Peyer's patch (tissue), 4 donors: Measurements from ENCODE around the gene ZNF827. TPM values are rescaled to one million over a fixed set of nuclear protein-coding genes. Genes with fewer than 3 reads are reported as not detected.

Experiments used
- DNase-seq, 3 donors: peaks; one replicate each; pipeline ENCODE4 v3.0.0-alpha.2; 2017 to 2019
- H3K27ac ChIP-seq, 4 donors: fragments of 200-600 bp; sonication (generic); one replicate each; pipeline ENCODE4 v1.5.1; 2016 to 2019
- H3K27me3 ChIP-seq, 2 donors: fragments of 200-600 bp; sonication (generic); one replicate each; pipeline ENCODE4 v1.5.1; 2019
- H3K36me3 ChIP-seq, 3 donors: fragments of 200-600 bp; sonication (generic); one replicate each; pipeline ENCODE4 v1.5.1; 2016 to 2019
- H3K4me1 ChIP-seq, 4 donors: fragments of 200-600 bp; sonication (generic); one replicate each; pipeline ENCODE4 v1.5.1; 2016 to 2019
- H3K4me3 ChIP-seq, 4 donors: fragments of 200-600 bp; sonication (generic); 1 replicate in 3 of 4; 2 replicates in 1 of 4; pipeline ENCODE4 v1.5.1; 2016 to 2019; ENCODE audit warnings: mild to moderate bottlenecking in 1 of 4
- H3K9me3 ChIP-seq, 4 donors: fragments of 200-600 bp; sonication (generic); one replicate each; pipeline ENCODE4 v1.5.1; 2016 to 2019; ENCODE audit warnings: mild to moderate bottlenecking in 1 of 4
- POLR2A ChIP-seq, 2 donors: fragments of 450-650 bp; IDR thresholded peaks; one replicate each; pipeline ENCODE4 v1.5.1; 2017; ENCODE audit warnings: antibody characterized with exemption in 2 of 2, mild to moderate bottlenecking in 2 of 2, moderate library complexity in 2 of 2
- total RNA-seq, 4 donors: library from RNA; depleted of rRNA; stranded (reverse); fragments of >200 nt; gene quantifications; one replicate each; pipeline ENCODE4 v1.1.0, GENCODE V29; 2016
- TF ChIP-seq, protein P1 (sequence below), 6 experiments: fragments of 450-650 bp in 4 of 6; fragments of 200-600 bp in 2 of 6; sonication (generic) in 1 of 6; IDR thresholded peaks; one replicate each; pipeline ENCODE4 v1.5.1; 2017 to 2019; ENCODE audit warnings: antibody characterized with exemption in 6 of 6, mild to moderate bottlenecking in 3 of 6, moderate library complexity in 1 of 6

Gene ZNF827
- total RNA-seq, 4 donors from 2014 or later = 46.3 to 206 (median 60.5) TPM

GRCh38 chr4:145876531-145877180 is 62.0 kb downstream of the ZNF827 start:
- no peak for DNase-seq
- Histone ChIP-seq H3K4me1 (no peaks in the 10 kb centered on the region), H3K4me3 (no peak overlapping the region), H3K27me3 (no peaks in the 10 kb centered on the region), H3K27ac (no peak overlapping the region), H3K9me3 (no peaks in the 10 kb centered on the region), H3K36me3 (peaks cover 0 to 5% (median 0%) of the 10 kb centered on the region in 3 donors)
- TF ChIP-seq POLR2A (IDR thresholded peaks at IDR 0.05) = no peak
- TF ChIP-seq, protein P1, sequence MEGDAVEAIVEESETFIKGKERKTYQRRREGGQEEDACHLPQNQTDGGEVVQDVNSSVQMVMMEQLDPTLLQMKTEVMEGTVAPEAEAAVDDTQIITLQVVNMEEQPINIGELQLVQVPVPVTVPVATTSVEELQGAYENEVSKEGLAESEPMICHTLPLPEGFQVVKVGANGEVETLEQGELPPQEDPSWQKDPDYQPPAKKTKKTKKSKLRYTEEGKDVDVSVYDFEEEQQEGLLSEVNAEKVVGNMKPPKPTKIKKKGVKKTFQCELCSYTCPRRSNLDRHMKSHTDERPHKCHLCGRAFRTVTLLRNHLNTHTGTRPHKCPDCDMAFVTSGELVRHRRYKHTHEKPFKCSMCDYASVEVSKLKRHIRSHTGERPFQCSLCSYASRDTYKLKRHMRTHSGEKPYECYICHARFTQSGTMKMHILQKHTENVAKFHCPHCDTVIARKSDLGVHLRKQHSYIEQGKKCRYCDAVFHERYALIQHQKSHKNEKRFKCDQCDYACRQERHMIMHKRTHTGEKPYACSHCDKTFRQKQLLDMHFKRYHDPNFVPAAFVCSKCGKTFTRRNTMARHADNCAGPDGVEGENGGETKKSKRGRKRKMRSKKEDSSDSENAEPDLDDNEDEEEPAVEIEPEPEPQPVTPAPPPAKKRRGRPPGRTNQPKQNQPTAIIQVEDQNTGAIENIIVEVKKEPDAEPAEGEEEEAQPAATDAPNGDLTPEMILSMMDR (IDR thresholded peaks at IDR 0.05) = no peak

DNA sequence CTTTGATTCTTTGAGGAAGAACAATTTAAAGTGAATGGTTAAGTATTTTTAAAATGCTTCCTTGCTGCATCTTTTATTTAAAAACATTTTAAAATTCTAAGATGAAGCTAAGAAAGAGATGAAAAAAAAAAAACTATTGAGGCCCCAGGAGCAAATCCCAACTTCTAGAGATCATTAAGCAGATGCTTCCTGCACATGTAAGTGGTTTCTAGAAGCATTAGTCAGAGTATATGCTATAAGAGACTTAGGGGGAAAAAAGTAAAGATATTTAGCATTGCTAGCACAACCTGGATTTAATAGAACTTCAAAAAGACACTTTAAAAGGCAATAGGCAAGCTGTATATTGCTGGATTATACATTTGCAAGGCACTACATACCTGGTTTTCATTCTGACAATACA is 64.7 kb downstream of the ZNF827 start:
- DNase-seq = no peak
- H3K27me3 ChIP-seq = no peaks in the 10 kb centered on the region
- no peaks in the 10 kb centered on the region for H3K9me3 ChIP-seq
- no peak overlapping the region for H3K4me3 ChIP-seq
- no peak for TF ChIP-seq POLR2A (IDR thresholded peaks at IDR 0.05)
- TF ChIP-seq, protein P1 (IDR thresholded peaks at IDR 0.05) = no peak
- H3K27ac ChIP-seq = no peak overlapping the region
- H3K36me3 ChIP-seq = peaks cover 0 to 5% (median 0%) of the 10 kb centered on the region in 3 donors
- H3K4me1 ChIP-seq = peaks cover 0 to 5% (median 0%) of the 10 kb centered on the region in 4 donors

DNA sequence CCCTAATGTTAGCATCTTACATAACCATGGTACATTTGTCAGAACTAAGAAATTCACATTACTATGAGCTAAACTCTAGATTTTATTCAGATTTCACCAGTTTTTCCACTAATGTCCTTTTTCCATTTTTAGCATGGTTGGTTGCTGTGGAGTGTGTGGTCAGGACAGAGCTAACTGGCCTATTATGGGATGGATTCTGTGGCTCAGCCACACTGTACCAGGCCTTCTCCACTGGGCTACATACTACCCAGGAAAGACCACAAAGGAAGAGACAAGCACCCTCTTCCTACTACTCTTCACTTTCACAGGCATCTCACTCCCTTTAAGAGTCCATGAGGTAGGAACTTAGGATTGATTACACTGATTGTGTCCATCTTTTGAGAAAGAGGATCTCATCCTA is 67.4 kb downstream of the ZNF827 start:
- H3K27me3 ChIP-seq = no peaks in the 10 kb centered on the region
- no peak for DNase-seq
- no peaks in the 10 kb centered on the region for H3K9me3 ChIP-seq
- H3K4me1 ChIP-seq = peaks cover 0 to 5% (median 0%) of the 10 kb centered on the region in 4 donors
- H3K36me3 ChIP-seq = peaks cover 0 to 7% (median 0%) of the 10 kb centered on the region in 3 donors
- TF ChIP-seq, protein P1 (IDR thresholded peaks at IDR 0.05) = no peak
- TF ChIP-seq POLR2A (IDR thresholded peaks at IDR 0.05) = no peak
- no peak overlapping the region for H3K4me3 ChIP-seq
- no peak overlapping the region for H3K27ac ChIP-seq

- peaks cover 0 to 5% (median 0%) of the 10 kb centered on the region in 4 donors for H3K4me1 ChIP-seq
- H3K4me3 ChIP-seq = no peak overlapping the region
- H3K27me3 ChIP-seq = no peaks in the 10 kb centered on the region
- no peak for TF ChIP-seq POLR2A (IDR thresholded peaks at IDR 0.05)
- TF ChIP-seq, protein P1 (IDR thresholded peaks at IDR 0.05) = no peak
- no peaks in the 10 kb centered on the region for H3K9me3 ChIP-seq
- H3K36me3 ChIP-seq = peaks cover 0 to 5% (median 0%) of the 10 kb centered on the region in 3 donors
- peak overlapping the region in 1 of 4 donors; percentile 5 for H3K27ac ChIP-seq
- DNase-seq = no peak
These were observed 68.2 kb downstream of the ZNF827 start for GRCh38 chr4:145870155-145871020.

DNA sequence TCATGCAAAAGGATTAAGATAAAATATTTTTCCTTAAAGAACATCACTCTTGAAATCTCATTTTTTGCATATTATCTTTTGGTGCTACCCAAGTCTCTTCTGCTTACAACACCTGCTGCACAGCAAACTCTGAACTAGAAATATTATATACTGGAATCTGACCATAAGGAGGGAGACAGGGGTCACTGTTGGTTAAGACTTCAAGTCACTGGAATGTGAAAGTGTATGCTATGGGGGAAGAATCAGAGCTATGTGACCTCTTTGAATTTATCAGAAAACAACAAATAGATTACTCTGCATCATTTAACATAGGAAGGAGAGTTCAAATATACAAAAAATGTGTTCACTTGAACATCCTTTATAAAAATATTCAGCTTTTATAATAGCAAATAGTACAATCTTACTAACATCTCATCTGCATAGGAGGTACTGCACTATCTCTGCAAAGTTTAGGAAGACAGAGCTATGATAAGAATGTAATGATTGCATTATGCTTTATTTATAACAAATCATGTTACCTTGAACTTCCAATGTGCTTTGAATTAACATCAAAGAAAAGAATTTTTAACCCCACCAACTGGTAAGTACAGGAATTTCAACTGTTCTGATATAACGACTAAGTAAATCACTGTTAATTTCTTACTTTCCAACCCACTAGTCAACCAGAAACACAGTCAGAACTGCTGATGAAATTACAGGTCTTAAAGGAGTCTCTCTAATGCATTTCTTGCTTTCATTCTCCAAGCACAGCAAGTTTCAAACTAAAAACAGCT is 69.8 kb downstream of the ZNF827 start:
- TF ChIP-seq, protein P1 (IDR thresholded peaks at IDR 0.05) = peak in 2 of 6 experiments; percentile 6 to 9
- TF ChIP-seq POLR2A (IDR thresholded peaks at IDR 0.05) = no peak
- no peak overlapping the region for H3K4me3 ChIP-seq
- H3K27me3 ChIP-seq = no peaks in the 10 kb centered on the region
- H3K27ac ChIP-seq = no peak overlapping the region
- H3K9me3 ChIP-seq = no peaks in the 10 kb centered on the region
- H3K4me1 ChIP-seq = peaks cover 0 to 5% (median 0%) of the 10 kb centered on the region in 4 donors
- peaks cover 0 to 5% (median 0%) of the 10 kb centered on the region in 3 donors for H3K36me3 ChIP-seq
- DNase-seq = no peak
